T-cell (primary cell): ENCODE measurements around the gene HSPB6. TPM values are rescaled to one million over a fixed set of nuclear protein-coding genes. Genes with fewer than 3 reads are reported as not detected.

ENCODE experiments used
- ATAC-seq, 4 experiments: fragments of 200-7000 bp in 3 of 4; fragments of 150-1000 bp in 1 of 4; cut with Tn5 transposase; replicated peaks in 1 of 4; 1 replicate in 3 of 4; 2 replicates in 1 of 4; pipeline ENCODE4 v1.10.0; 2021; ENCODE audit warnings: moderate library complexity in 3 of 4, mild to moderate bottlenecking in 2 of 4, moderate number of reproducible peaks in 1 of 4
- CTCF ChIA-PET, 2 donors: fragments of 300-600 bp; sonication (Branson Sonifier 250); formaldehyde crosslinking; loops; one replicate each; lab custom pipeline; 2022; ENCODE audit warnings: antibody characterized with exemption in 2 of 2; lab: Charles Lee
- POLR2A ChIA-PET, 2 donors: fragments of 300-600 bp; sonication (Branson Sonifier 250); formaldehyde crosslinking; loops; one replicate each; lab custom pipeline; 2022; ENCODE audit warnings: antibody characterized with exemption in 2 of 2; lab: Charles Lee
- DNase-seq, 35 experiments: peaks; one replicate each; pipeline versions ENCODE4 v3.0.0 to v3.0.0-alpha.2; 2013 to 2023
- H3K27ac ChIP-seq: one replicate; pipeline ENCODE4 v1.5.1; 2013; ENCODE audit warnings: low read length
- H3K27me3 ChIP-seq, 2 experiments: replicated peaks in 1 of 2; 1 replicate in 1 of 2; 2 replicates in 1 of 2; pipeline versions ENCODE4 v1.6.1 to v1.7.0; 2013; ENCODE audit warnings: low read length in 1 of 2, mixed read lengths in 1 of 2; ENCODE audit not compliant: control insufficient read depth in 2 of 2, insufficient read depth in 2 of 2; ENCODE audit errors: extremely low read depth in 1 of 2
- H3K36me3 ChIP-seq, 2 donors: 1 replicate in 1 of 2; 2 replicates in 1 of 2; pipeline versions ENCODE4 v1.6.1 to v1.7.0; 2013; ENCODE audit warnings: low read length in 1 of 2; ENCODE audit not compliant: control insufficient read depth in 2 of 2, insufficient read depth in 1 of 2; ENCODE audit errors: extremely low read depth in 1 of 2
- H3K4me1 ChIP-seq, 2 experiments: 1 replicate in 1 of 2; 2 replicates in 1 of 2; pipeline versions ENCODE4 v1.6.1 to v1.7.0; 2013; ENCODE audit warnings: low read length in 2 of 2, mixed read lengths in 1 of 2; ENCODE audit not compliant: insufficient read depth in 2 of 2, control insufficient read depth in 1 of 2; ENCODE audit errors: extremely low read depth in 1 of 2
- H3K4me3 ChIP-seq, 2 donors: 1 replicate in 1 of 2; 2 replicates in 1 of 2; pipeline versions ENCODE4 v1.5.1 to v1.7.0; 2013; ENCODE audit warnings: mild to moderate bottlenecking in 2 of 2, low read length in 1 of 2, moderate library complexity in 1 of 2; ENCODE audit not compliant: control insufficient read depth in 1 of 2; ENCODE audit errors: extremely low read depth in 1 of 2
- H3K9me3 ChIP-seq: 2 replicates; pipeline ENCODE4 v1.7.0; 2013
- H3K27ac Mint-ChIP-seq, 2 donors: one replicate each; pipeline ENCODE4 v1.8.0; 2020 to 2021; ENCODE audit warnings: mild to moderate bottlenecking in 2 of 2, mixed read lengths in 2 of 2
- H3K27me3 Mint-ChIP-seq, 2 donors: one replicate each; pipeline ENCODE4 v1.8.0; 2021 to 2022; ENCODE audit warnings: mixed read lengths in 2 of 2
- H3K36me3 Mint-ChIP-seq: one replicate; pipeline ENCODE4 v1.8.0; 2021; ENCODE audit warnings: mixed read lengths
- H3K4me1 Mint-ChIP-seq, 3 donors: one replicate each; pipeline ENCODE4 v1.8.0; 2020 to 2022; ENCODE audit warnings: mixed read lengths in 3 of 3, mild to moderate bottlenecking in 1 of 3
- H3K4me3 Mint-ChIP-seq, 3 donors: one replicate each; pipeline ENCODE4 v1.8.0; 2020 to 2022; ENCODE audit warnings: mild to moderate bottlenecking in 3 of 3, mixed read lengths in 3 of 3, moderate library complexity in 3 of 3
- H3K9me3 Mint-ChIP-seq, 3 donors: one replicate each; pipeline ENCODE4 v1.8.0; 2020 to 2022; ENCODE audit warnings: mixed read lengths in 3 of 3
- WGBS: methylation state at CpG from one replicate; pipeline ENCODE4 v1.1.5; 2013; ENCODE audit warnings: missing lambda C conversion rate; ENCODE audit not compliant: insufficient coverage; 5-methylcytosine and 5-hydroxymethylcytosine counted together
- total RNA-seq, 35 experiments: library from RNA in 6 of 35; stranded (reverse) in 6 of 35; fragments of 120-200 nt in 1 of 35; gene quantifications; one replicate each; pipeline versions ENCODE4 v1.2.1 to v1.2.4 and lab custom pipeline; 2013 to 2026

Gene HSPB6
- total RNA-seq, 5 donors from 2014 or later (not counting 1 experiment from before 2014, with no cell fraction given), result 0.44 to 0.69 (median 0.51) TPM; not detected in 2

DNA sequence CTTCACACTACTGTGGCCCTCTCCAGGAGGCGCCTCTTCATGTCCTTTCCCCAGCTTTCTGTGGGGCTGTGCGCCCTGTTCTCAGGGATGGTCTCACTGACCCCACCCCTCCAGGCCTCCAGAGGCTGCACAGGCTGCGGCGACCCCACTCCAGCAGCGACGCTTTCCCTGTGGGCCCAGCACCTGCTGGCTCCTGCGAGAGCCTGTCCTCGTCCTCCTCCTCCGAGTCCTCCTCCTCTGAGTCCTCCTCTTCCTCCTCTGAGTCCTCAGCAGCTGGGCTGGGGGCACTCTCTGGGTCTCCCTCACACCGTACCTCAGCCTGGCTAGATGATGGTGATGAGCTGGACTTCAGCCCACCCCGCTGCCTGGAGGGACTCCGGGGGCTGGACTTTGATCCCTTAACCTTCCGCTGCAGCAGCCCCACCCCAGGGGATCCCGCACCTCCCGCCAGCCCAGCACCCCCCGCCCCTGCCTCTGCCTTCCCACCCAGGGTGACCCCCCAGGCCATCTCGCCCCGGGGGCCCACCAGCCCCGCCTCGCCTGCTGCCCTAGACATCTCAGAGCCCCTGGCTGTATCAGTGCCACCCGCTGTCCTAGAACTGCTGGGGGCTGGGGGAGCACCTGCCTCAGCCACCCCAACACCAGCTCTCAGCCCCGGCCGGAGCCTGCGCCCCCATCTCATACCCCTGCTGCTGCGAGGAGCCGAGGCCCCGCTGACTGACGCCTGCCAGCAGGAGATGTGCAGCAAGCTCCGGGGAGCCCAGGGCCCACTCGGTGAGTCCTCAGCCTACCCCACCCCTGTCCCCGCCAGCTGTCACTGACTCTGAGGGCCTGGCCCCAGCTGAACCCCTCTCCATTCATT, 29.7 kb upstream of the HSPB6 start:
- no peak overlapping the region for H3K27ac Mint-ChIP-seq
- H3K27me3 Mint-ChIP-seq, result no peaks in the 10 kb centered on the region
- Histone ChIP-seq H3K27ac (no peak overlapping the region), H3K27me3 (peaks cover 0 to 9% of the 10 kb centered on the region in 2 experiments), H3K9me3 (no peaks in the 10 kb centered on the region), H3K4me1 (no peaks in the 10 kb centered on the region), H3K36me3 (peaks cover 0 to 11% of the 10 kb centered on the region in 2 donors), H3K4me3 (no peak overlapping the region)
- ChIA-PET POLR2A (no interaction called here), CTCF (interaction anchor here in 1 of 2 donors (0.5 kb wide), 1 partner anchor 269 kb away, joined by 3 read pairs; no protein-coding TSS in a partner anchor)
- H3K4me1 Mint-ChIP-seq, result no peaks in the 10 kb centered on the region
- H3K36me3 Mint-ChIP-seq, result peaks cover 4% of the 10 kb centered on the region
- WGBS, result 96% methylated on average over 29 of the region's 31 CpGs
- no peak for ATAC-seq
- no peak overlapping the region for H3K4me3 Mint-ChIP-seq
- no peak for DNase-seq
- H3K9me3 Mint-ChIP-seq, result no peaks in the 10 kb centered on the region

DNA sequence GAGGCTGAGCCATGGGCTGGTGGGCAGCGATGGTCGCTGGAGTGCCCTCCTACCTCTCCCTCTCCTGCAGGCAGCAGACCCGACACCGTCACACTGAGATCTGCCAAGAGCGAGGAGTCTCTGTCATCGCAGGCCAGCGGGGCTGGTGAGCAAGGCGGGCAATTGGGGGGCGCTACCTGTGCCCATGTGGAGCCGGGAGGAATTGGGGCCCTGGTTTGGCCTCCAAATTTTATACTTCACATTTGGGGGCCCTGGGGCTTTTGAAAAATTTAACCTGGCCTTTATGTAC, 28.5 kb upstream of the HSPB6 start:
- ChIA-PET POLR2A (no interaction called here), CTCF (no interaction called here)
- no peak overlapping the region for H3K27ac ChIP-seq
- Mint-ChIP-seq H3K27ac (no peak overlapping the region), H3K27me3 (no peaks in the 10 kb centered on the region), H3K4me1 (no peaks in the 10 kb centered on the region), H3K36me3 (peaks cover 9% of the 10 kb centered on the region), H3K9me3 (no peaks in the 10 kb centered on the region), H3K4me3 (no peak overlapping the region)
- H3K9me3 ChIP-seq, result no peaks in the 10 kb centered on the region
- ATAC-seq (no peak), DNase-seq (no peak)
- 98% methylated on average over 9 of the region's 10 CpGs for WGBS
- peaks cover 0 to 11% of the 10 kb centered on the region in 2 donors for H3K36me3 ChIP-seq
- H3K27me3 ChIP-seq, result peaks cover 0 to 3% of the 10 kb centered on the region in 2 experiments
- H3K4me3 ChIP-seq, result no peak overlapping the region
- H3K4me1 ChIP-seq, result no peaks in the 10 kb centered on the region

DNA sequence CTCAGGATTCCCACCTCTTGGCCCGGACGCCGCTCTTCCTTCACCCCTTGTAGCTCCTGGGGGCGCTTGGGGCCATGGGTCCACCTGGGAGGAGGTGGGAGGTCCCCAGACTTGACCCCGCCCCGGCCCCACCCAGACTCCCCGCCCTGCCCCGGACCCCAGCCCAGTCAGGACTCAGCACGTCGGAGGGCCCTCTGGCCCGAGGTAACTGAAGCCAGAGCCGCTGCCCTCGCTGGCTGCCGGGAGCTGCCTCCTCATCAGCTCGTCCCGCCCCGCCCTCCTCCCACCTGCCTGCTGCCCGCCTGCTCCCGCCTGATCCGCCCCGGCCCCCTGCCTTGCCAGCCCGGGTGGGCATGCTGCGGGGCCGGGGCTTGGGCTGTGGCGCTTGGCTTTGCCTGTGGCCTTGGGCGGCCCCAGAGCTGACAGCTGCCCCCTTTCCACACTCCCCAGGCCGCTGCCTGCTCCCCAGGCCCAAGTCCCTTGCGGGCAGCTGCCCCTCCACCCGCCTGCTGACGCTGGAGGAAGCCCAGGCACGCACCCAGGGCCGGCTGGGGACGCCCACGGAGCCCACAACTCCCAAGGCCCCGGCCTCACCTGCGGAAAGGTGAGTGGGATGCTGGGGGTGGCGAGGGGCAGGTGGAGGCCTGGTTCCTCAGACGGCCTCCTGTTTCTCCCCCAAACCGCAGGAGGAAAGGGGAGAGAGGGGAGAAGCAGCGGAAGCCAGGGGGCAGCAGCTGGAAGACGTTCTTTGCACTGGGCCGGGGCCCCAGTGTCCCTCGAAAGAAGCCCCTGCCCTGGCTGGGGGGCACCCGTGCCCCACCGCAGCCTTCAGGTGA, 27.9 kb upstream of the HSPB6 start:
- no peak overlapping the region for H3K4me3 Mint-ChIP-seq
- Histone ChIP-seq H3K4me1 (no peaks in the 10 kb centered on the region), H3K4me3 (no peak overlapping the region), H3K27ac (no peak overlapping the region), H3K27me3 (no peaks in the 10 kb centered on the region), H3K9me3 (no peaks in the 10 kb centered on the region), H3K36me3 (peaks cover 0 to 14% of the 10 kb centered on the region in 2 donors)
- ChIA-PET CTCF (interaction anchor here in 1 of 2 donors (0.6 kb wide), 1 partner anchor 141 kb away, joined by 3 read pairs; no protein-coding TSS in a partner anchor), POLR2A (no interaction called here)
- no peak for ATAC-seq
- H3K27ac Mint-ChIP-seq, result no peak overlapping the region
- H3K27me3 Mint-ChIP-seq, result no peaks in the 10 kb centered on the region
- 93% methylated on average over 26 of the region's 45 CpGs for WGBS
- no peaks in the 10 kb centered on the region for H3K9me3 Mint-ChIP-seq
- peaks cover 9% of the 10 kb centered on the region for H3K36me3 Mint-ChIP-seq
- no peak for DNase-seq
- H3K4me1 Mint-ChIP-seq, result no peaks in the 10 kb centered on the region

DNA sequence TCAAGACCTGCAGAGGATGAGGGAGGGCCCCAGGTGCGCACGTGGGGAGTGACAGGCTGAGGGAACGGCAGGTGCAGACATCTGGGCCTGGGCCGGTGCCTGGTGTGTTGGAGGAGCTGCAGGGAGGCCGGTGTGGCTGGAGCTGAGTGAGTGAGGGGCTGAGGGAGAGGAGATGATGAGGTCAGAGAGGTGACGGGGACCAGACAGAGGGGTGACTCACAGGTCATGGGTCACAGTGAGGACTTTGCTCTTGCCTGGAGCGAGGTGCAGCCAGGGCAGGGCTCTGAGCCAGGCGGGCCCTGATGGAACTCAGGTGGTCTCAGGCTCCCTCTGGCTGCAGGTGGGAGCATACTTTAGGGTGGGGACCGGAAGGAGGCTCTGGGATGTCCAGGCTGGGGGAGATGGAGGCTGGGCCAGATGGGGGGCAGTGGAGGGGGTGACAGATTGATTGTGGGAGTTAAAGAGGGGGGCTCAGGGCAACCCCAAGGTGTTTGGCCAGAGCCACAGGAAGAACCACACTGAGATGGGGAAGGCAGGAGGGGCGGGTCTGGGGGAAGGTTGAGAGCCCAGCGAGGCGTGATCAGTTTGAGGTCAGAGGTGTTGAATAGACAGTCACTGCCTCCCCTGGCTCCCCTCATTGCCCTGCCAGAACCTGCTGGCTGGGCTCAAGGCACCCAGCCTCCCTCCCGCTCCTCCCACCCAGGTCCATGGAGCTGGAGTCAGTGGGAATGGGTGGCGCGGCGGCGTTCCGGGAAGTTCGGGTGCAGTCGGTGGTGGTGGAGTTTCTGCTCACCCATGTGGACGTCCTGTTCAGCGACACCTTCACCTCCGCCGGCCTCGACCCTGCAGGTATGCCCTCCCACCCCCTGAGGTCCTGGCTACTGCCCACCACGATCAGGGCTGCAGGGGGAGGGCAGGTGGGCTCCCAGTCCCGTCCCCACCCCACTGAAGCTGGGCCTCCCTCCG, 26.9 kb upstream of the HSPB6 start:
- ATAC-seq (no peak), DNase-seq (no peak)
- no peaks in the 10 kb centered on the region for H3K9me3 ChIP-seq
- no peak overlapping the region for H3K4me3 ChIP-seq
- Mint-ChIP-seq H3K4me1 (no peaks in the 10 kb centered on the region), H3K27me3 (no peaks in the 10 kb centered on the region), H3K9me3 (no peaks in the 10 kb centered on the region), H3K27ac (no peak overlapping the region), H3K36me3 (peaks cover 13% of the 10 kb centered on the region), H3K4me3 (no peak overlapping the region)
- H3K4me1 ChIP-seq, result no peaks in the 10 kb centered on the region
- H3K27ac ChIP-seq, result no peak overlapping the region
- ChIA-PET POLR2A (no interaction called here), CTCF (interaction anchor here in 1 of 2 donors (0.6 kb wide), 1 partner anchor 142 kb away, joined by 3 read pairs; no protein-coding TSS in a partner anchor)
- H3K27me3 ChIP-seq, result no peaks in the 10 kb centered on the region
- 91% methylated on average over 22 of the region's 28 CpGs for WGBS
- H3K36me3 ChIP-seq, result peaks cover 0 to 14% of the 10 kb centered on the region in 2 donors

DNA sequence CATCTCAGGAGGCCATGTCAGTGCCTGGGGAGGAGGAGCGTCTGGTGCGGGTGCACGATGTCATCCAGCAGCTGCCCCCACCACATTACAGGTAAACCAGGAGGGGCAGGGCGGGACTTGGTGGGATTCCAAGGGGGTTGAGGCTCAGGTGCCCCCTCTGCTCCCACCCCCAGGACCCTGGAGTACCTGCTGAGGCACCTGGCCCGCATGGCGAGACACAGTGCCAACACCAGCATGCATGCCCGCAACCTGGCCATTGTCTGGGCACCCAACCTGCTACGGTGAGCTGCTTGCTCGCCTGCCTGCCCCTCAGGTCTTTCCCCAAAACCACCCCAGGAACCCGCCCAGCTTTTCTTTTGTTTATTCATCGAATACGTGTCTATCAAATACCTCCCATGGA, 25.8 kb upstream of the HSPB6 start:
- Mint-ChIP-seq H3K4me1 (no peaks in the 10 kb centered on the region), H3K36me3 (peaks cover 13% of the 10 kb centered on the region), H3K9me3 (no peaks in the 10 kb centered on the region), H3K27ac (no peak overlapping the region), H3K27me3 (no peaks in the 10 kb centered on the region), H3K4me3 (no peak overlapping the region)
- no peaks in the 10 kb centered on the region for H3K27me3 ChIP-seq
- ChIA-PET CTCF (no interaction called here), POLR2A (no interaction called here)
- WGBS, result 98% methylated on average over 7 of the region's 12 CpGs
- no peaks in the 10 kb centered on the region for H3K9me3 ChIP-seq
- peaks cover 0 to 14% of the 10 kb centered on the region in 2 donors for H3K36me3 ChIP-seq
- ATAC-seq (no peak), DNase-seq (no peak)
- no peaks in the 10 kb centered on the region for H3K4me1 ChIP-seq
- H3K4me3 ChIP-seq, result no peak overlapping the region
- no peak overlapping the region for H3K27ac ChIP-seq

DNA sequence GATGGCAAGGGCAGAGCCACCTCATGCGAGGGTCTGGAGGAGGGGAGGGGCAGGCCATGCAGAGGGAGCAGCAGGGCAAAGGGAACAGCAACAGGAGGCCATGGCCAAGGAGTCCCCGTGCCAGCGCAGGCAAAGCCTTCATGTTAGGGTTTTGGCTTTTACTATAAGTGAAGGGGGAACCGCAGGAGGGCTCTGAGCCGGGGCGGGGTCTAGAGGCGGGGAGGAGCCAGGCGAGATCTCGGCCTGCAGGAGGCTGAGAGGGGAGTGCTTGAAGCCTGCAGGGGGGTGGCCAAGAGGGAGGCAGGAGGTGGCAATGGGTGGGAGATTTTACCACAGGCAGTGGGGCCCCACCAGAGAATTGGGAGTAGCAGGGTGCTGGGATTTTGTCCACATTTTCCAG, 24.8 kb upstream of the HSPB6 start:
- ChIA-PET CTCF (no interaction called here), POLR2A (no interaction called here)
- Histone ChIP-seq H3K9me3 (no peaks in the 10 kb centered on the region), H3K27me3 (no peaks in the 10 kb centered on the region), H3K27ac (no peak overlapping the region), H3K36me3 (peaks cover 0 to 14% of the 10 kb centered on the region in 2 donors), H3K4me3 (no peak overlapping the region), H3K4me1 (peaks cover 0 to 2% of the 10 kb centered on the region in 2 experiments)
- Mint-ChIP-seq H3K27ac (no peak overlapping the region), H3K4me3 (no peak overlapping the region), H3K9me3 (no peaks in the 10 kb centered on the region), H3K4me1 (peaks cover 0 to 5% (median 3%) of the 10 kb centered on the region in 3 donors), H3K36me3 (peaks cover 13% of the 10 kb centered on the region), H3K27me3 (no peaks in the 10 kb centered on the region)
- 95% methylated on average over 7 of the region's 9 CpGs for WGBS
- ATAC-seq, result no peak
- DNase-seq, result no peak
